GM12878 (cell line): ENCODE data around the gene COPB1. TPM values are rescaled to one million over a fixed set of nuclear protein-coding genes. Genes with fewer than 3 reads are reported as not detected.
A peak's percentile ranks its signal among the peaks of the same experiment; 100 is the strongest.

Source experiments
- ATAC-seq: fragments of 200-7000 bp; cut with Tn5 transposase; 3 replicates; pipeline ENCODE4 v1.9.1; 2020; ENCODE audit warnings: mild to moderate bottlenecking, moderate library complexity
- BruUV-seq: library from RNA; stranded (reverse); fragments of 400-500 nt; replicated peaks from 2 replicates; lab custom pipeline; 2021; lab: Mats Ljungman, UMichigan
- CTCF ChIA-PET: fragments of 300-600 bp; sonication (Branson Sonifier 250); formaldehyde crosslinking; extraction: SDS; loops from one replicate; lab custom pipeline; 2021; ENCODE audit warnings: inconsistent platforms; lab: Yijun Ruan, JAX
- POLR2A ChIA-PET: fragments of 350-600 bp; formaldehyde crosslinking; extraction: SDS; loops from one replicate; lab custom pipeline; 2021; ENCODE audit warnings: inconsistent platforms; lab: Charles Lee
- RAD21 ChIA-PET: fragments of 300-600 bp; sonication (Branson Sonifier 250); formaldehyde crosslinking; loops from one replicate; lab custom pipeline; 2023; ENCODE audit warnings: antibody characterized with exemption; ENCODE audit not compliant: unreplicated experiment; lab: Charles Lee
- SMC1A ChIA-PET: fragments of 300-600 bp; sonication (Branson Sonifier 250); formaldehyde crosslinking; loops from one replicate; lab custom pipeline; 2023; ENCODE audit not compliant: unreplicated experiment, uncharacterized antibody; lab: Charles Lee
- DNase-seq: peaks from one replicate; pipeline ENCODE4 v3.0.0-alpha.2; 2011; ENCODE audit warnings: low read depth, low spot score
- FAIRE-seq: peaks from 3 replicates; lab custom pipeline; 2011; peaks lifted over from hg19 to GRCh38; lab: Jason Lieb, UNC
- H2AFZ ChIP-seq: 2 replicates; pipeline ENCODE4 v1.6.0; 2011; ENCODE audit warnings: low read depth, low read length, control low read depth; ENCODE audit not compliant: control insufficient read depth
- H3K27ac ChIP-seq: 2 replicates; pipeline ENCODE4 v1.5.1; 2011; ENCODE audit warnings: control low read depth; ENCODE audit not compliant: control insufficient read depth, insufficient read depth
- H3K27me3 ChIP-seq, 2 experiments: replicated peaks in 1 of 2; 2 replicates each; pipeline versions ENCODE4 v1.6.0 to v1.6.1; 2011; ENCODE audit warnings: low read length in 1 of 2; ENCODE audit not compliant: control insufficient read depth in 2 of 2, insufficient read depth in 2 of 2
- H3K36me3 ChIP-seq, 2 experiments: 2 replicates each; pipeline ENCODE4 v1.5.1; 2011; ENCODE audit warnings: low read length in 1 of 2; ENCODE audit not compliant: control insufficient read depth in 2 of 2, insufficient read depth in 2 of 2
- H3K4me1 ChIP-seq: 2 replicates; pipeline ENCODE4 v1.6.1; 2011; ENCODE audit warnings: mild to moderate bottlenecking, low read length, moderate library complexity, mixed read lengths; ENCODE audit not compliant: control insufficient read depth, insufficient read depth
- H3K4me2 ChIP-seq: 2 replicates; pipeline ENCODE4 v1.6.0; 2011; ENCODE audit warnings: control low read depth; ENCODE audit not compliant: control insufficient read depth, insufficient read depth
- H3K4me3 ChIP-seq: fragments of 200-600 bp; sonication (generic); 2 replicates; pipeline ENCODE4 v1.5.1; 2016
- H3K79me2 ChIP-seq: 2 replicates; pipeline ENCODE4 v1.6.0; 2011; ENCODE audit warnings: low read length; ENCODE audit not compliant: control insufficient read depth, insufficient read depth
- H3K9ac ChIP-seq: 2 replicates; pipeline ENCODE4 v1.8.0; 2011; ENCODE audit warnings: low read length, control low read depth, mixed read lengths; ENCODE audit not compliant: control insufficient read depth, insufficient read depth
- H3K9me3 ChIP-seq: replicated peaks from 3 replicates; pipeline ENCODE4 v1.5.1; 2011; ENCODE audit warnings: mild to moderate bottlenecking, low read length; ENCODE audit not compliant: control insufficient read depth, insufficient read depth
- H4K20me1 ChIP-seq: 2 replicates; pipeline ENCODE4 v1.6.0; 2011; ENCODE audit not compliant: control insufficient read depth, insufficient read depth
- GABPA ChIP-seq: IDR thresholded peaks from 2 replicates; pipeline ENCODE4 v1.6.1; 2014; ENCODE audit warnings: antibody characterized with exemption, low read depth, mild to moderate bottlenecking, inconsistent platforms
- IRF3 ChIP-seq: fragments of 450-650 bp; IDR thresholded peaks from 2 replicates; pipeline ENCODE4 v1.6.1; 2014; ENCODE audit warnings: mild to moderate bottlenecking
- MYC ChIP-seq: IDR thresholded peaks from 2 replicates; pipeline ENCODE4 v1.6.1; 2011; ENCODE audit warnings: mild to moderate bottlenecking, low read length, moderate library complexity, inconsistent platforms; ENCODE audit not compliant: insufficient read depth, insufficient replicate concordance, insufficient read length, severe bottlenecking
- RB1 ChIP-seq: fragments of 450-650 bp; formaldehyde crosslinking; IDR thresholded peaks from 2 replicates; pipeline ENCODE4 v1.6.1; 2017; ENCODE audit warnings: mild to moderate bottlenecking, borderline replicate concordance
- RUNX3 ChIP-seq: IDR thresholded peaks from 2 replicates; pipeline ENCODE4 v1.6.1; 2012; ENCODE audit warnings: low read length, inconsistent platforms
- SMAD1 ChIP-seq: fragments of 450-650 bp; IDR thresholded peaks from 2 replicates; pipeline ENCODE4 v1.6.1; 2018; ENCODE audit warnings: mild to moderate bottlenecking, low read depth; ENCODE audit not compliant: partially characterized antibody
- ZBTB33 ChIP-seq: fragments of 450-650 bp; IDR thresholded peaks from 2 replicates; pipeline ENCODE4 v1.6.1; 2017; ENCODE audit warnings: mild to moderate bottlenecking
- ZZZ3 ChIP-seq: IDR thresholded peaks from 2 replicates; pipeline ENCODE4 v1.6.1; 2011; ENCODE audit warnings: low read depth; ENCODE audit not compliant: control insufficient read depth, insufficient read length
- in situ Hi-C: fragments of 300-500 bp; cut with MboI; formaldehyde crosslinking; loops from 9 replicates; pipeline ENCODE4 v1.14.3; 2018; ENCODE audit warnings: mixed read lengths
- intact Hi-C: fragments of 100-400 bp; cut with micrococcal nuclease; formaldehyde crosslinking; loops from one replicate; pipeline ENCODE4 v1.14.2; 2022; ENCODE audit not compliant: unreplicated experiment
- polyA plus RNA-seq, 11 experiments: library from polyadenylated mRNA; depleted of rRNA in 4 of 11; unstranded in 6 of 11; stranded (reverse) in 5 of 11; fragments of >200 nt; fragmentation: Nextera tagmentation in 4 of 11; fragmentation: Illumina TruSeq in 1 of 11; extraction: Ambion mirVana in 4 of 11; extraction: Trizol in 1 of 11; gene quantifications; 1 replicate in 1 of 11; 2 replicates in 10 of 11; pipeline versions ENCODE4 v1.2.1 to v1.2.3, GENCODE V29; 2011 to 2016; ENCODE audit warnings: inconsistent platforms in 2 of 11, missing spikeins in 2 of 11, low read depth in 1 of 11
- total RNA-seq, 4 experiments: library from RNA; depleted of rRNA in 3 of 4; stranded (reverse); fragments of >200 nt in 3 of 4; fragmentation: Illumina TruSeq in 1 of 4; extraction: Trizol in 1 of 4; gene quantifications; 2 replicates each; pipeline versions ENCODE4 v1.2.1 to v1.2.3, GENCODE V29; 2013 to 2021

The COPB1 gene
- total and polyA plus RNA-seq, 10 of the 15 experiments (the other 5 are each of a cell fraction or from before 2014, with no cell fraction given): 67.0 to 149 (median 109) TPM

- no peak for TF ChIP-seq RB1
- TF ChIP-seq SMAD1: no peak
- TF ChIP-seq RUNX3: no peak
Observed at GRCh38 chr11:14448240-14448639, 51.4 kb downstream of the COPB1 start (continued).

- no TSS peak for BruUV-seq
- ChIA-PET RAD21 (interaction anchor here (1.2 kb wide), 1 partner anchor 146 kb away, joined by 5 read pairs; no protein-coding TSS in a partner anchor), POLR2A (no interaction called here), CTCF (interaction anchor here (0.9 to 2.2 kb wide), 3 partner anchors 10 to 146 kb away, joined by 3 to 9 read pairs (median 4); no protein-coding TSS in a partner anchor), SMC1A (interaction anchor here (1.1 kb wide), 1 partner anchor 138 kb away, joined by 3 read pairs; no protein-coding TSS in a partner anchor)
- Histone ChIP-seq H3K79me2 (no peaks in the 10 kb centered on the region), H3K27ac (no peak overlapping the region), H3K4me2 (no peak overlapping the region), H3K27me3 (no peaks in the 10 kb centered on the region), H2AFZ (no peak overlapping the region), H3K36me3 (no peaks in the 10 kb centered on the region), H3K9me3 (no peaks in the 10 kb centered on the region), H4K20me1 (no peaks in the 10 kb centered on the region), H3K4me1 (peaks cover 5% of the 10 kb centered on the region; the same call in 1 of the 2 replicates), H3K9ac (no peak overlapping the region), H3K4me3 (no peak overlapping the region)
- ATAC-seq: peak; percentile 61
- no peak for FAIRE-seq
- no peak for TF ChIP-seq ZBTB33
- no peak for TF ChIP-seq GABPA
- TF ChIP-seq ZZZ3: no peak
- no peak for TF ChIP-seq IRF3
- no peak for TF ChIP-seq MYC
- in situ Hi-C loops: no loop called here
- no peak for DNase-seq
- intact Hi-C loops: no loop called here
Observed at GRCh38 chr11:14446701-14447169, 52.9 kb downstream of the COPB1 start.
